ENCODE results near the gene PDP2. TPM values are rescaled to one million over a fixed set of nuclear protein-coding genes. Genes with fewer than 3 reads are reported as not detected.

The PDP2 gene
- total RNA-seq, 2 donors from 2014 or later: 28.0 to 35.0 TPM

DNA sequence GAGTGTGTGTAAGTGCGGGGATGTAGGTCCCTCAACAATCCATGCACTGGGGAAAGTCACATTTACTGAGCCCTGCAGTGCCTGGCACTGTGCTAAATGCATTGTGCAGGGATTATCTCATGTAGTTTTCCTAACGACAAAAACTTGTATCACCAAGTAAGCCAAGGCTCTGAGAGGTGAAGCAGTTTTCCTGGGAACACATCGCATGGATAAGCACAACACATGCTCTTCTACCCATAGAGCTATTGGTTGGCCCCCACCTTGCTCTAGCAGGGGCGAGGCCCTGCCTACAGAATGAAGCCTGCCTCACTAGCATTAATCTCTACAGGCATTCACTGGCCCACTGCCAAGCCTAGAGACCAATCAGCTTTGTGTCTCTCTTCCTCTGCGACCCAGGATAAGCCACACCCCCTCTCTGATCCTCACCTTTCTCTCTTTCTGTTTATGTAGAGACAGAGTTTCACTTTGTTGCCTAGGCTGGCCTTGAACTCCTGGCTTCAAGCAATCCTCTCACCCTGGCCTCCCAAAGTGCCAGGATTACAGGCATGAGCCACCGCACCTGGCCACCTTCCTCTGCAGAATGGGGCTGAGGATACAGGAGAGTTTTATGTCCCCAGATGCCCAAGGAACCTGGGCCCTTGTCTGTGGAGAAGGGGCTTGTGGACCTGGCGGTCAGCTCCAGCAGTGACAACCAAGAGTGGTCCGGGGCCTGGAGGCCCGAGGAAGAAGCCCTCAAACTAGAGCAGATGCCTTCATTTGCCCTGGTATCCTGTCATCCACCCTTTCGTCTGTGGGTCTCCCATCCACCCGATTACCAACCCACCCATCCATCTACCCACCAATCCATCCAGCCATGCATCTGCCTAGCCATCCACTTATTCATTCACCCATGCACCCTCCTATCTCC, 25.6 kb downstream of the PDP2 start:
- Mint-ChIP-seq H3K36me3 (no peaks in the 10 kb centered on the region), H3K4me3 (no peak overlapping the region), H3K9me3 (no peaks in the 10 kb centered on the region), H3K27ac (no peak overlapping the region), H3K27me3 (no peaks in the 10 kb centered on the region), H3K4me1 (ENCODE audit: low read depth in 2 of 2) (no peaks in the 10 kb centered on the region)
- DNase-seq (ENCODE audit: low spot score) (no peak), ATAC-seq (no peak)

DNA sequence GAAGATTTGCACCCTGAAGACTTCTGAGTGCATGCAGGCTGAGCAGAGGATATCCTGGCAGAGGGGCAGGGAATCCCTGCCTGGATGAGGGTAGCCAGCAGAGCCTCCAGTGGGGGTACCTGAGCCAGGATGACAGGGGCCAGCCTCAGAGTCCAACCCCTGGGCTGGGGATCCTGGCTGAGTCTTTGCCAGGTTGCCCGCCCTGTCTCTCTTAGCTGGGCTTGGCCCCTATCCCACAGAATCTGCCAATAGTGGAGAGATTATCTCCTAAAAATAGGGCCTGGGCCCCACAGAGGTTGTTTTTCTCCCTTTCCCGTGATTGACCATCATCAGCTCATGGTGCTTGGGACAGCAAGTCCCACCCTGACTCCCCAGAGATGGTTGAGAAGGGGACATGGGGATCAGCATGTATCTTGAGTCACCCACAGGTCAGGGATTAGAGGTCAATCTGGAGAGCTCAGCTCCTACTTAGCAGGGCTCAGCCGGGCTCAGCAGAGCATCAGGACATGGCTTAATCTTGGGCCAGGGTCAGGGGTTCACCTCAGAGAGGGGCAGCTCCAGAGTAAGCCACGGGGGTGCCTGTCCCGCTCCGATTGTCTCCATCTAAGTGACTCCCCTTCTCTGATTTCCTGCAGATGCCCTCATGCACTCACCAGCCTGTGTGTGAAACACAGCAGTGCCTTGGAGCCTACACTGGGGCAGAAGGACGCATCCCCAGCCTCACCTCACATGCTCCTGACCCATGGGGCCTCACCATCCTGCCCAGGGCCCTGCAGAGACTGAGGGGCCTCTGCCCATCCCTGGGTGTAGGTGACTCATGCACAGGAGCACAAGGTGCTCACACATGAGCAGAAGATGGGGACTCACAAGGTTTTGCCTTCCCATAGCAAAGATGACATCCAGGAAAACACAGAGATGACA, 26.9 kb downstream of the PDP2 start:
- Mint-ChIP-seq H3K27me3 (no peaks in the 10 kb centered on the region), H3K36me3 (no peaks in the 10 kb centered on the region), H3K4me3 (no peak overlapping the region), H3K4me1 (ENCODE audit: low read depth in 2 of 2) (no peaks in the 10 kb centered on the region), H3K9me3 (no peaks in the 10 kb centered on the region), H3K27ac (no peak overlapping the region)
- no peak for DNase-seq (ENCODE audit: low spot score)
- no peak for ATAC-seq

DNA sequence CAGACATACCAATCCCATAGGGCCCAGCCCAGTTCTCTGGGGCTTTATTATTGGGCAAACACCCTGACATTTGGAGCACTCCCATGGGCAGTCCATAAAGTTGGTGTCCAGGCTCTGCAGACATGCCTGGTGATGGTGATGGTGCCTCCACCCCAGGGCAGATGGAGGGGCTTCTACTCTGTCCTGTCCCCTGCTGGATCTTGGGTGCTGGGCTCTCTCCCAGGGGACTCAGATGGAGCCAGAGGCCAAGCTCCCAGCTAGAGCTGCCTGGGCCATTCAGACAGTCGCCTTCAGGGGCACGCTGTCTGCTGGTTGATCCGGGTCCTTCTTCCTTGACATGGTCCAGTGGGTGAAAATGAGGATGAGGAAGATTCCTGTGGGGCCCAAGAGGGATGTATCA, 27.8 kb downstream of the PDP2 start:
- Mint-ChIP-seq H3K4me1 (ENCODE audit: low read depth in 2 of 2) (no peaks in the 10 kb centered on the region), H3K27ac (no peak overlapping the region), H3K9me3 (no peaks in the 10 kb centered on the region), H3K4me3 (no peak overlapping the region), H3K36me3 (no peaks in the 10 kb centered on the region), H3K27me3 (no peaks in the 10 kb centered on the region)
- no peak for ATAC-seq
- no peak for DNase-seq (ENCODE audit: low spot score)

DNA sequence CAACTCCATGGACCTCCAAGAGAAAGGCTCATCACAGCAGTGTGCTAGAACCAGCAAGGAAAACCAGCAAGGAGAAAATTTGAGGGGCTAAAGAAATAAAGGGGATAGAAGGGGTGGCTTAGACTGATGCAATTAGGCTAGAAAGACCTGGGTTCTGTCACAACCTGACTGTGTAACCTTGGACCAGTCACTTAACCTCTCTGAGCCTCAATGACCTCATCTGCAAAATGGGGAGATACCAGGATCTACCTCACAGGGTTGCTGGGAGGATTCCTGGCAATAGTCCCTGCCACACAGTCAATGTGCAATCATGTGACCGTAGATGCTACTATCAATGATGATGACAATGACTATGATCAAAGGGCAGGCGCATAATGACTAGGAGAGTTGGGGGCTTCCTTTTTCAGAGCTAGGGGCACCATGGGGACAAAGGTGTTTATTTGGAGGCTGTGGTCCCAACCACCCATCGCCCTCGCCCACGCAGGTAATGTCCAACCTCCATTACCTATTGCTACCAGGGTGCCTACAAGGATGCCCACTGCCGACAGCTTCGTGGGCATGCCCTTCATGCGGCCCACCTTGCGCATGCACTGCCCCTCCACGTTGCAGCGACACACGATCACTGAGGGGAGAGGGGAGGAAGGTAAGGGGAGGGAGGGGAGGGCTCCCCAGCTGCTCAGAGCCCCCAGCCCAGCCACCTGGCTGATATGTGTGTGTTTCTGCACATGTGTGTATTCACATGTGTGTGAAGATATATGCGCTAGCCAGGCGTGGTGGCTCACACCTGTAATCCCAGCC, 28.6 kb downstream of the PDP2 start:
- ATAC-seq: no peak
- H3K9me3 Mint-ChIP-seq: no peaks in the 10 kb centered on the region
- H3K4me1 Mint-ChIP-seq (ENCODE audit: low read depth in 2 of 2): no peaks in the 10 kb centered on the region
- DNase-seq (ENCODE audit: low spot score): no peak
- no peaks in the 10 kb centered on the region for H3K36me3 Mint-ChIP-seq
- H3K27ac Mint-ChIP-seq: no peak overlapping the region
- no peaks in the 10 kb centered on the region for H3K27me3 Mint-ChIP-seq
- H3K4me3 Mint-ChIP-seq: no peak overlapping the region

GRCh38 chr16:66910175-66910940, 30.0 kb downstream of the PDP2 start:
- ATAC-seq (no peak), DNase-seq (ENCODE audit: low spot score) (no peak)
- no peaks in the 10 kb centered on the region for H3K36me3 Mint-ChIP-seq
- H3K27ac Mint-ChIP-seq: no peak overlapping the region
- no peaks in the 10 kb centered on the region for H3K9me3 Mint-ChIP-seq
- no peaks in the 10 kb centered on the region for H3K4me1 Mint-ChIP-seq (ENCODE audit: low read depth in 2 of 2)
- no peak overlapping the region for H3K4me3 Mint-ChIP-seq
- H3K27me3 Mint-ChIP-seq: no peaks in the 10 kb centered on the region

DNA sequence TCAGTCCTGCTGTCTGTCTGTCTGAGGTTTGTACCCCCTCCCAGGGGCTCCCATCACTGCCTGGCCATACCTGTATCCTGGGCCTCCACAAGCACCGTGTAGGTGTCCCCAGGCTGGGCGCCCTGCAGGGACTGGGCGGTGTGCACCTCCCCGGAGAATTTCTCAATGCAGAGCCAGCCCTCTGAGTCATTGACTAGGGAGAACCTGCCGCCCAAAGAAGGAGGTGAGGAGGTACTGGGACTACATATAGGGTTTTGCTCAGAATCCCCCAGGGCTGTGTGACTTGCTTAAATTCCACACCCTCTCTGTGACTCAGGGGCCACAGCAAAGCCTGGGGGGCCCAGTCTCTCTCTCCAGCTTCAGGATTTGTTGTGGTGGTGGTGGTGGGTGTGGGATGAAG, 30.8 kb downstream of the PDP2 start:
- no peaks in the 10 kb centered on the region for H3K27me3 Mint-ChIP-seq
- no peaks in the 10 kb centered on the region for H3K9me3 Mint-ChIP-seq
- H3K27ac Mint-ChIP-seq: no peak overlapping the region
- no peak for DNase-seq (ENCODE audit: low spot score)
- no peaks in the 10 kb centered on the region for H3K36me3 Mint-ChIP-seq
- ATAC-seq: no peak
- H3K4me1 Mint-ChIP-seq (ENCODE audit: low read depth in 2 of 2): no peaks in the 10 kb centered on the region
- no peak overlapping the region for H3K4me3 Mint-ChIP-seq

- no peaks in the 10 kb centered on the region for H3K27me3 Mint-ChIP-seq
- ATAC-seq: no peak
- no peaks in the 10 kb centered on the region for H3K36me3 Mint-ChIP-seq
Measured at GRCh38 chr16:66911801-66912200, 31.5 kb downstream of the PDP2 start.

DNA sequence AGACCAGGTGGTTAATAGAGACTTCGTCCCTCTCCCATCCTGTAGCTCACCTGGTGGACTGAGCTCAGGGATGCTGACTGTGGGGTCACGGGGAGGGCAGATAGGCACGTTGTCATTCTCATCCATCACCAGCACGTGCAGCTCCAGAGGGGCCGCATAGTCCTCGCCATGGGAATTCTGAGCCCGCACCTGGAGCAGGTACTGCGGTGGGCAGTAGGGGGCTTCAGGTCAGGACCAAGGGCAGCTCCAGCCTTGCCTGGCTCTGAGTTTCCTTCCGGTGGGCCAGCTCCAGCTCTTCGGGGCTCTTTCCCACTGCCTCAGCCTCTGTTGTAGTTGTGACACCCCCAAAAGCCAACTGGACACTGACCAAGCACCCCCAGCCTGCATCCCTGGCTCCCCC, 32.8 kb downstream of the PDP2 start:
- no peak overlapping the region for H3K27ac Mint-ChIP-seq
- DNase-seq (ENCODE audit: low spot score) (no peak), ATAC-seq (no peak)
- no peaks in the 10 kb centered on the region for H3K27me3 Mint-ChIP-seq
- H3K4me1 Mint-ChIP-seq (ENCODE audit: low read depth in 2 of 2): no peaks in the 10 kb centered on the region
- H3K9me3 Mint-ChIP-seq: no peaks in the 10 kb centered on the region
- no peaks in the 10 kb centered on the region for H3K36me3 Mint-ChIP-seq
- H3K4me3 Mint-ChIP-seq: no peak overlapping the region

More at GRCh38 chr16:66911801-66912200, 31.5 kb downstream of the PDP2 start:
- Mint-ChIP-seq H3K4me3 (no peak overlapping the region), H3K27ac (no peak overlapping the region), H3K4me1 (ENCODE audit: low read depth in 2 of 2) (no peaks in the 10 kb centered on the region), H3K9me3 (no peaks in the 10 kb centered on the region)
- no peak for DNase-seq (ENCODE audit: low spot score)

GRCh38 chr16:66913711-66914110, 33.4 kb downstream of the PDP2 start:
- no peaks in the 10 kb centered on the region for H3K36me3 Mint-ChIP-seq
- H3K4me1 Mint-ChIP-seq (ENCODE audit: low read depth in 2 of 2): no peaks in the 10 kb centered on the region
- DNase-seq (ENCODE audit: low spot score): no peak
- no peak overlapping the region for H3K27ac Mint-ChIP-seq
- ATAC-seq: no peak
- no peaks in the 10 kb centered on the region for H3K27me3 Mint-ChIP-seq
- H3K4me3 Mint-ChIP-seq: no peak overlapping the region
- H3K9me3 Mint-ChIP-seq: no peaks in the 10 kb centered on the region

GRCh38 chr16:66914541-66914940, 34.2 kb downstream of the PDP2 start:
- H3K36me3 Mint-ChIP-seq: no peaks in the 10 kb centered on the region
- no peaks in the 10 kb centered on the region for H3K4me1 Mint-ChIP-seq (ENCODE audit: low read depth in 2 of 2)
- no peak overlapping the region for H3K4me3 Mint-ChIP-seq
- no peak for ATAC-seq
- no peaks in the 10 kb centered on the region for H3K9me3 Mint-ChIP-seq
- no peak overlapping the region for H3K27ac Mint-ChIP-seq
- no peak for DNase-seq (ENCODE audit: low spot score)
- no peaks in the 10 kb centered on the region for H3K27me3 Mint-ChIP-seq

DNA sequence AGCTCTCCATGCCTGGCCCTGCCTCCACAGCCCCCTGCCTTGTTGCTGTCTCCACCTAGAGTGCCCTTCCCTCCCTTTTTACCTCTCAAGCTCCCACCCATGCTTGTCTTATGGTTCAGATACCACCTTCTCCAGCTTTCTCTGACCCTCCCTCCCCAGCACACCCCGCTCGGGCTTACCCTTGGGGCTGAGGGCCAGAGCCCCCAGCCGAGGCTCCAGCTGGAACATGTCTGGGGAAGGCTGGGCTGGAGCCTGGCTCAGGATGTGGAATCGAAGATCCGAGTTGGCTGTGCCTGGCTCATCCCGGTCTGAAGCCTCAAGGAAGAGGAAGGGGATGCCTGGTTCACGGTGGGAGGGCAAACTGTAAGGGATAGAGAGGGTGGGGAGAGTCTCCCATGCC, 34.7 kb downstream of the PDP2 start:
- ATAC-seq: no peak
- DNase-seq (ENCODE audit: low spot score): no peak
- no peaks in the 10 kb centered on the region for H3K4me1 Mint-ChIP-seq (ENCODE audit: low read depth in 2 of 2)
- no peak overlapping the region for H3K27ac Mint-ChIP-seq
- H3K4me3 Mint-ChIP-seq: no peak overlapping the region
- H3K36me3 Mint-ChIP-seq: no peaks in the 10 kb centered on the region
- H3K9me3 Mint-ChIP-seq: no peaks in the 10 kb centered on the region
- no peaks in the 10 kb centered on the region for H3K27me3 Mint-ChIP-seq

- Mint-ChIP-seq H3K36me3 (no peaks in the 10 kb centered on the region), H3K4me1 (ENCODE audit: low read depth in 2 of 2) (no peaks in the 10 kb centered on the region), H3K27ac (no peak overlapping the region), H3K4me3 (no peak overlapping the region), H3K27me3 (peaks cover 0 to 4% of the 10 kb centered on the region in 2 donors), H3K9me3 (no peaks in the 10 kb centered on the region)
- ATAC-seq: no peak
- no peak for DNase-seq (ENCODE audit: low spot score)
Measured at GRCh38 chr16:66916518-66916917, 36.2 kb downstream of the PDP2 start.

GRCh38 chr16:66917741-66918140, 37.4 kb downstream of the PDP2 start:
- Mint-ChIP-seq H3K27ac (no peak overlapping the region), H3K9me3 (no peaks in the 10 kb centered on the region), H3K4me3 (no peak overlapping the region), H3K27me3 (peaks cover 0 to 4% of the 10 kb centered on the region in 2 donors), H3K36me3 (no peaks in the 10 kb centered on the region), H3K4me1 (ENCODE audit: low read depth in 2 of 2) (no peaks in the 10 kb centered on the region)
- ATAC-seq (no peak), DNase-seq (ENCODE audit: low spot score) (no peak)

Measured in natural killer cell treated with Interleukin-12 subunit alpha and Interleukin-12 subunit beta and Interleukin-15 and Interleukin-18, amount 100 ng/mL, for 72 hours (primary cell).